Heart left ventricle (tissue), 16 donors: ENCODE data around the gene GTF3C1. TPM values are rescaled to one million over a fixed set of nuclear protein-coding genes. Genes with fewer than 3 reads are reported as not detected.
A peak's percentile ranks its signal among the peaks of the same experiment; 100 is the strongest.
"Not testable (repeated sequence)": the region's sequence is repeated elsewhere in the genome, so short reads cannot be mapped to it uniquely, and the experiment has no call there.

ENCODE experiments used
- ATAC-seq, 4 donors: fragments of 200-7000 bp; cut with Tn5 transposase; one replicate each; pipeline ENCODE4 v1.9.1; 2020 to 2022; ENCODE audit warnings: moderate library complexity in 4 of 4, mild to moderate bottlenecking in 3 of 4, moderate number of reproducible peaks in 1 of 4
- DNase-seq, 5 donors: peaks; one replicate each; pipeline ENCODE4 v3.0.0-alpha.2; 2020
- H3K27ac ChIP-seq, 12 donors: fragments of 200-600 bp; sonication (generic) in 4 of 12; one replicate each; pipeline versions ENCODE4 v1.5.0 to v1.8.0; 2016 to 2022; ENCODE audit warnings: mild to moderate bottlenecking in 2 of 12
- H3K27me3 ChIP-seq, 9 donors: fragments of 200-600 bp; sonication (generic) in 2 of 9; one replicate each; pipeline versions ENCODE4 v1.5.1 to v1.8.0; 2016 to 2022; ENCODE audit warnings: mild to moderate bottlenecking in 3 of 9
- H3K36me3 ChIP-seq, 9 donors: fragments of 200-600 bp; sonication (generic) in 2 of 9; one replicate each; pipeline versions ENCODE4 v1.5.0 to v1.8.0; 2018 to 2022; ENCODE audit warnings: mild to moderate bottlenecking in 2 of 9
- H3K4me1 ChIP-seq, 12 donors: fragments of 200-600 bp; sonication (generic) in 4 of 12; one replicate each; pipeline versions ENCODE4 v1.5.0 to v1.8.0; 2016 to 2022; ENCODE audit warnings: mild to moderate bottlenecking in 3 of 12
- H3K4me3 ChIP-seq, 12 donors: fragments of 200-600 bp; sonication (generic) in 4 of 12; one replicate each; pipeline versions ENCODE4 v1.5.0 to v1.8.0; 2017 to 2022; ENCODE audit warnings: mild to moderate bottlenecking in 9 of 12, moderate library complexity in 4 of 12
- H3K9me3 ChIP-seq, 12 donors: fragments of 200-600 bp; sonication (generic) in 4 of 12; one replicate each; pipeline versions ENCODE4 v1.5.0 to v1.8.0; 2016 to 2022; ENCODE audit warnings: mild to moderate bottlenecking in 1 of 12
- POLR2A ChIP-seq, 2 donors: fragments of 450-650 bp; IDR thresholded peaks; one replicate each; pipeline ENCODE4 v1.6.1; 2017; ENCODE audit warnings: antibody characterized with exemption in 2 of 2, mild to moderate bottlenecking in 2 of 2, moderate library complexity in 2 of 2
- WGBS, 4 donors: extraction: QIAGEN DNeasy Blood & Tissue Kit in 2 of 4; methylation state at CpG; one replicate each; pipeline versions ENCODE4 v1.1.5 to v1.1.7; 2013 to 2018; 5-methylcytosine and 5-hydroxymethylcytosine counted together
- intact Hi-C, 10 donors: fragments of 100-400 bp; cut with DNase I; formaldehyde crosslinking; loops; one replicate each; pipeline versions ENCODE4 v1.11.1 to v1.14.2; 2022
- polyA plus RNA-seq, 2 donors: library from polyadenylated mRNA; stranded (reverse); fragments of 200-250 nt; gene quantifications; one replicate each; pipeline ENCODE4 v1.2.3, GENCODE V29; 2013
- total RNA-seq, 9 donors: library from RNA; depleted of rRNA in 2 of 9; stranded (reverse); fragments of >200 nt in 2 of 9; fragmentation: NEBNext Ultra II Directional in 3 of 9; extraction: Animal tissue kit (Norgen Biotek cat#: 25700) in 3 of 9; gene quantifications; one replicate each; pipeline versions ENCODE4 v1.1.0 to v1.2.4, GENCODE V29; 2016 to 2023
- TF ChIP-seq, protein P1 (sequence below), 12 donors: fragments of 200-600 bp; sonication (generic) in 4 of 12; IDR thresholded peaks; one replicate each; pipeline versions ENCODE4 v1.5.0 to v1.8.0; 2018 to 2022; ENCODE audit warnings: antibody characterized with exemption in 12 of 12, mild to moderate bottlenecking in 5 of 12
- donor health status: ischemic (EF 13 %, LVEDD 7.1; RV severe dilation, severe dysfunction).
- donor health status: healthy with polysubstance abuse.
- donor health status: DM: no; HTN: yes; CAD: no.
- donor health status: DM: no; HTN: no; CAD: no.
- donor health status: ischemic (EF 25% LVEDD 6.9; RV normal size, moderate dysfunction).
- donor health status: ischemic (EF 25% LVEDD 5.7; RV mildly dilated, moderate dysfunction).
- donor health status: healthy.
- donor health status: DM: yes; HTN: yes; CAD: no.
- donor health status: ischemic (EF 35%, LVEDD 5.7; RV mildly dilated, moderate dysfunction).
- donor health status: nonischemic (EF 11% LVEDD 7.7; RV severe dilation, severe dysfunction).
- donor health status: DM: yes; HTN: yes; CAD: no.
- donor health status: PGD.
- donor health status: ischemic (EF 29% LVEDD 5.4; RV normal size, mild dysfunction).
- donor health status: nonischemic (EF 23%, LVEDD 6.1; RV moderate dilation, normal function).

The GTF3C1 gene
- total and polyA plus RNA-seq, 11 donors, result 48.1 to 80.3 (median 69.5) TPM

DNA sequence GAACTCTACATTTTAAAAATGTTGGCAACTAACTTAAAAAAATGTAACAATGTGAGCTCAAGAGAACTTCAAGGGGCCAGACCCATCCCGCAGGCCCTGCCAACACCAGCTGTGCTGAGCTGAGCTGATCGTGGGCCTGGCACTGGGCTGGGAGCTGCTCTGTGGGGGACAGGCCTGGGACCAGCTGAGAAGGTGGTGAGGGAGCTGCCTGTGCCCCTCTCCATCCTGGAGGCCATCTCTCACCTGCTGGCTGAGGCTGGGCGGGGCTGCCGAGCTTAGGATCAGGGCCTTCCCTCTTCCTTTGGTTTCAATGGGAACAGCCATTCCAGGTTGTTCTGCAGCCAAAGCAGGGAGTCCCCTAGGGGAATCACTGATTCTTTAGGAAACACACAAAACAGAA lies 89.5 kb downstream of the GTF3C1 start:
- Histone ChIP-seq H3K36me3 (peaks cover 0 to 63% (median 55%) of the 10 kb centered on the region in 9 donors), H3K4me3 (no peak overlapping the region), H3K4me1 (peaks cover 0 to 48% (median 23%) of the 10 kb centered on the region in 12 donors), H3K9me3 (no peaks in the 10 kb centered on the region), H3K27ac (peak overlapping the region in 7 of 12 donors; percentile 11 to 73 (median 53)), H3K27me3 (no peaks in the 10 kb centered on the region)
- no peak for TF ChIP-seq POLR2A (IDR thresholded peaks at IDR 0.05)
- TF ChIP-seq, protein P1, sequence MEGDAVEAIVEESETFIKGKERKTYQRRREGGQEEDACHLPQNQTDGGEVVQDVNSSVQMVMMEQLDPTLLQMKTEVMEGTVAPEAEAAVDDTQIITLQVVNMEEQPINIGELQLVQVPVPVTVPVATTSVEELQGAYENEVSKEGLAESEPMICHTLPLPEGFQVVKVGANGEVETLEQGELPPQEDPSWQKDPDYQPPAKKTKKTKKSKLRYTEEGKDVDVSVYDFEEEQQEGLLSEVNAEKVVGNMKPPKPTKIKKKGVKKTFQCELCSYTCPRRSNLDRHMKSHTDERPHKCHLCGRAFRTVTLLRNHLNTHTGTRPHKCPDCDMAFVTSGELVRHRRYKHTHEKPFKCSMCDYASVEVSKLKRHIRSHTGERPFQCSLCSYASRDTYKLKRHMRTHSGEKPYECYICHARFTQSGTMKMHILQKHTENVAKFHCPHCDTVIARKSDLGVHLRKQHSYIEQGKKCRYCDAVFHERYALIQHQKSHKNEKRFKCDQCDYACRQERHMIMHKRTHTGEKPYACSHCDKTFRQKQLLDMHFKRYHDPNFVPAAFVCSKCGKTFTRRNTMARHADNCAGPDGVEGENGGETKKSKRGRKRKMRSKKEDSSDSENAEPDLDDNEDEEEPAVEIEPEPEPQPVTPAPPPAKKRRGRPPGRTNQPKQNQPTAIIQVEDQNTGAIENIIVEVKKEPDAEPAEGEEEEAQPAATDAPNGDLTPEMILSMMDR (IDR thresholded peaks at IDR 0.05), result no peak
- 41 to 73% (median 54%) methylated on average over 4 of the region's 4 CpGs for WGBS, 4 donors
- intact Hi-C loops, result loop anchor here in 1 of 10 donors (10.0 kb wide), 1 partner anchor 65 kb away; no protein-coding TSS in a partner anchor
- ATAC-seq (peak in 2 of 4 donors; percentile 6 to 29), DNase-seq (peak in 1 of 5 donors; percentile 20)

GRCh38 chr16:27458987-27459688 lies 90.6 kb downstream of the GTF3C1 start:
- H3K36me3 ChIP-seq, result peaks cover 0 to 52% (median 44%) of the 10 kb centered on the region in 9 donors
- no peaks in the 10 kb centered on the region for H3K9me3 ChIP-seq
- DNase-seq (no peak), ATAC-seq (no peak)
- H3K27me3 ChIP-seq, result no peaks in the 10 kb centered on the region
- TF ChIP-seq, protein P1 (IDR thresholded peaks at IDR 0.05), result no peak
- no peak for TF ChIP-seq POLR2A (IDR thresholded peaks at IDR 0.05)
- H3K27ac ChIP-seq, result peak overlapping the region in 1 of 12 donors; percentile 53
- WGBS, 4 donors, result 83 to 88% (median 85%) methylated on average over 5 of the region's 5 CpGs
- peaks cover 0 to 48% (median 23%) of the 10 kb centered on the region in 12 donors for H3K4me1 ChIP-seq
- intact Hi-C loops, result loop anchor here in 8 of 10 donors (5.0 to 10.0 kb wide), 8 partner anchors 92 to 1624 kb away; no protein-coding TSS in a partner anchor
- H3K4me3 ChIP-seq, result no peak overlapping the region

- ATAC-seq, result no peak
- Histone ChIP-seq H3K27ac (no peak overlapping the region), H3K4me3 (no peak overlapping the region), H3K4me1 (peaks cover 0 to 48% (median 23%) of the 10 kb centered on the region in 12 donors), H3K36me3 (peaks cover 0 to 43% (median 35%) of the 10 kb centered on the region in 9 donors), H3K9me3 (no peaks in the 10 kb centered on the region), H3K27me3 (no peaks in the 10 kb centered on the region)
- intact Hi-C loops, result loop anchor here in 8 of 10 donors (5.0 to 10.0 kb wide), 8 partner anchors 91 to 1623 kb away; no protein-coding TSS in a partner anchor
- no peak for TF ChIP-seq POLR2A (IDR thresholded peaks at IDR 0.05)
- 74 to 79% (median 75%) methylated on average over 5 of the region's 5 CpGs for WGBS, 4 donors
- DNase-seq, result no peak
These were observed 91.5 kb downstream of the GTF3C1 start for GRCh38 chr16:27458258-27458657.

GRCh38 chr16:27457605-27457900 lies 92.2 kb downstream of the GTF3C1 start:
- ATAC-seq, H3K27me3 ChIP-seq, H3K9me3 ChIP-seq, H3K27ac ChIP-seq, H3K4me3 ChIP-seq: not testable (repeated sequence)
- WGBS, 4 donors, result 89 to 94% (median 93%) methylated on average over 17 of the region's 17 CpGs
- peak in 1 of 5 donors; percentile 36 for DNase-seq
- intact Hi-C loops, result loop anchor here (1.0 to 10.0 kb wide), 13 partner anchors 90 to 1623 kb away; no protein-coding TSS in a partner anchor
- Histone ChIP-seq H3K4me1 (peaks cover 0 to 48% (median 23%) of the 10 kb centered on the region in 12 donors), H3K36me3 (peaks cover 0 to 36% (median 28%) of the 10 kb centered on the region in 9 donors)

- Histone ChIP-seq H3K4me1 (peaks cover 0 to 40% (median 11%) of the 10 kb centered on the region in 12 donors), H3K36me3 (peaks cover 0 to 17% (median 10%) of the 10 kb centered on the region in 9 donors), H3K4me3 (no peak overlapping the region), H3K27me3 (peaks cover 0 to 10% (median 0%) of the 10 kb centered on the region in 9 donors), H3K27ac (peak overlapping the region in 2 of 12 donors; percentile 14 to 24), H3K9me3 (no peaks in the 10 kb centered on the region)
- WGBS, 4 donors, result 25 to 41% (median 28%) methylated on average over 10 to 12 of the region's 12 CpGs
- ATAC-seq (peak in 3 of 4 donors; percentile 10 to 70 (median 29)), DNase-seq (peak in 2 of 5 donors; percentile 25 to 30)
- TF ChIP-seq, protein P1 (IDR thresholded peaks at IDR 0.05), result no peak
- TF ChIP-seq POLR2A (IDR thresholded peaks at IDR 0.05), result no peak
- intact Hi-C loops, result loop anchor here in 9 of 10 donors (2.0 to 10.0 kb wide), 11 partner anchors 88 to 1621 kb away; no protein-coding TSS in a partner anchor
These were observed 94.0 kb downstream of the GTF3C1 start for GRCh38 chr16:27455700-27456099.
